SK-N-SH treated with all-trans-retinoic acid at 6 μM for 48 hours (cell line): ENCODE data around the gene ROM1.

Experiments used
- ATAC-seq: fragments of 200-7000 bp; cut with Tn5 transposase; 3 replicates; pipeline ENCODE4 v1.9.1; 2020; ENCODE audit warnings: mild to moderate bottlenecking, moderate library complexity
- ARNTL ChIP-seq: fragments of 450-650 bp; formaldehyde crosslinking; IDR thresholded peaks from 2 replicates; pipeline ENCODE4 v1.5.0; 2020; ENCODE audit warnings: low read depth, mild to moderate bottlenecking, moderate library complexity, borderline replicate concordance
- BACH2 ChIP-seq: fragments of 250-450 bp; sonication (Bioruptor Pico); IDR thresholded peaks from 2 replicates; pipeline ENCODE4 v1.9.0; 2021; ENCODE audit warnings: mild to moderate bottlenecking, borderline replicate concordance
- CREB5 ChIP-seq: fragments of 250-450 bp; sonication (Bioruptor Pico); IDR thresholded peaks from 2 replicates; pipeline ENCODE4 v1.5.1; 2020; ENCODE audit warnings: low read depth, mild to moderate bottlenecking, moderate library complexity
- CSDC2 ChIP-seq: fragments of 250-450 bp; sonication (Bioruptor Pico); IDR thresholded peaks from 2 replicates; pipeline ENCODE4 v1.5.0; 2020; ENCODE audit warnings: mild to moderate bottlenecking, moderate library complexity
- ESRRG ChIP-seq: fragments of 250-450 bp; sonication (Bioruptor Pico); IDR thresholded peaks from 2 replicates; pipeline ENCODE4 v1.6.1; 2021; ENCODE audit warnings: mild to moderate bottlenecking
- ISL1 ChIP-seq: fragments of 250-450 bp; sonication (Bioruptor Pico); IDR thresholded peaks from 2 replicates; pipeline ENCODE4 v2.1.2; 2022; ENCODE audit warnings: mild to moderate bottlenecking, moderate library complexity
- PPARA ChIP-seq: fragments of 250-450 bp; sonication (Bioruptor Pico); IDR thresholded peaks from 2 replicates; pipeline ENCODE4 v1.5.0; 2020; ENCODE audit warnings: mild to moderate bottlenecking, borderline replicate concordance
- RARB ChIP-seq: fragments of 250-450 bp; sonication (Bioruptor Pico); IDR thresholded peaks from 2 replicates; pipeline ENCODE4 v1.8.0; 2021; ENCODE audit warnings: mild to moderate bottlenecking, moderate library complexity
- SNAI2 ChIP-seq: fragments of 250-450 bp; sonication (Bioruptor Pico); IDR thresholded peaks from 2 replicates; pipeline ENCODE4 v1.5.0; 2020; ENCODE audit warnings: mild to moderate bottlenecking, moderate library complexity
- TCF4 ChIP-seq: fragments of 250-450 bp; sonication (Bioruptor Pico); IDR thresholded peaks from 2 replicates; pipeline ENCODE4 v1.8.0; 2021; ENCODE audit warnings: mild to moderate bottlenecking, moderate library complexity, borderline replicate concordance
- TOX ChIP-seq: fragments of 250-450 bp; sonication (Bioruptor Pico); IDR thresholded peaks from 2 replicates; pipeline ENCODE4 v1.8.0; 2021; ENCODE audit warnings: mild to moderate bottlenecking, moderate library complexity, borderline replicate concordance
- TSHZ2 ChIP-seq: fragments of 250-450 bp; sonication (Bioruptor Pico); IDR thresholded peaks from 2 replicates; pipeline ENCODE4 v1.5.0; 2020; ENCODE audit warnings: mild to moderate bottlenecking, moderate library complexity
- ZC3H10 ChIP-seq: fragments of 250-450 bp; sonication (Bioruptor Pico); IDR thresholded peaks from 2 replicates; pipeline ENCODE4 v1.5.1; 2021; ENCODE audit warnings: mild to moderate bottlenecking, moderate library complexity
- ZFP3 ChIP-seq: fragments of 250-450 bp; sonication (Bioruptor Pico); IDR thresholded peaks from 2 replicates; pipeline ENCODE4 v1.5.0; 2020; ENCODE audit warnings: mild to moderate bottlenecking, moderate library complexity
- ZFP30 ChIP-seq: fragments of 450-650 bp; formaldehyde crosslinking; IDR thresholded peaks from 2 replicates; pipeline ENCODE4 v1.5.0; 2022; ENCODE audit warnings: mild to moderate bottlenecking, moderate library complexity
- ZNF565 ChIP-seq: fragments of 450-650 bp; formaldehyde crosslinking; conservative IDR thresholded peaks from 2 replicates; pipeline ENCODE4 v1.5.0; 2020; ENCODE audit warnings: low read depth, mild to moderate bottlenecking, moderate library complexity
- ZNF70 ChIP-seq: fragments of 450-650 bp; formaldehyde crosslinking; IDR thresholded peaks from 2 replicates; pipeline ENCODE4 v1.5.0; 2020; ENCODE audit warnings: mild to moderate bottlenecking, moderate library complexity
- ZNF8 ChIP-seq: fragments of 450-650 bp; formaldehyde crosslinking; IDR thresholded peaks from 2 replicates; pipeline ENCODE4 v1.5.0; 2020; ENCODE audit warnings: mild to moderate bottlenecking, moderate library complexity
- TF ChIP-seq, protein P1 (sequence below): fragments of 250-450 bp; sonication (Bioruptor Pico); IDR thresholded peaks from 2 replicates; pipeline ENCODE4 v1.8.0; 2020; ENCODE audit warnings: mild to moderate bottlenecking, moderate library complexity, borderline replicate concordance
- TF ChIP-seq, protein P2 (sequence below): fragments of 250-450 bp; sonication (Bioruptor Pico); IDR thresholded peaks from 2 replicates; pipeline ENCODE4 v1.8.0; 2021; ENCODE audit warnings: low read depth, mild to moderate bottlenecking, moderate library complexity, borderline replicate concordance

Gene ROM1

GRCh38 chr11:62572431-62572830 is 40.6 kb upstream of the ROM1 start:
- TF ChIP-seq ZC3H10 (CRISPR knock-in tag) (no peak), ZNF70 (CRISPR knock-in tag) (no peak), TSHZ2 (CRISPR knock-in tag) (no peak), ZNF565 (CRISPR knock-in tag) (no peak), PPARA (CRISPR knock-in tag) (no peak), CSDC2 (CRISPR knock-in tag) (no peak), ZFP3 (CRISPR knock-in tag) (no peak), ZNF8 (no peak), TOX (no peak), BACH2 (CRISPR knock-in tag) (no peak), ARNTL (CRISPR knock-in tag) (no peak), ESRRG (CRISPR knock-in tag) (no peak), TCF4 (CRISPR knock-in tag) (no peak)
- TF ChIP-seq, protein P1, sequence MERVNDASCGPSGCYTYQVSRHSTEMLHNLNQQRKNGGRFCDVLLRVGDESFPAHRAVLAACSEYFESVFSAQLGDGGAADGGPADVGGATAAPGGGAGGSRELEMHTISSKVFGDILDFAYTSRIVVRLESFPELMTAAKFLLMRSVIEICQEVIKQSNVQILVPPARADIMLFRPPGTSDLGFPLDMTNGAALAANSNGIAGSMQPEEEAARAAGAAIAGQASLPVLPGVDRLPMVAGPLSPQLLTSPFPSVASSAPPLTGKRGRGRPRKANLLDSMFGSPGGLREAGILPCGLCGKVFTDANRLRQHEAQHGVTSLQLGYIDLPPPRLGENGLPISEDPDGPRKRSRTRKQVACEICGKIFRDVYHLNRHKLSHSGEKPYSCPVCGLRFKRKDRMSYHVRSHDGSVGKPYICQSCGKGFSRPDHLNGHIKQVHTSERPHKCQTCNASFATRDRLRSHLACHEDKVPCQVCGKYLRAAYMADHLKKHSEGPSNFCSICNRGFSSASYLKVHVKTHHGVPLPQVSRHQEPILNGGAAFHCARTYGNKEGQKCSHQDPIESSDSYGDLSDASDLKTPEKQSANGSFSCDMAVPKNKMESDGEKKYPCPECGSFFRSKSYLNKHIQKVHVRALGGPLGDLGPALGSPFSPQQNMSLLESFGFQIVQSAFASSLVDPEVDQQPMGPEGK (CRISPR knock-in tag): no peak
- TF ChIP-seq, protein P2, sequence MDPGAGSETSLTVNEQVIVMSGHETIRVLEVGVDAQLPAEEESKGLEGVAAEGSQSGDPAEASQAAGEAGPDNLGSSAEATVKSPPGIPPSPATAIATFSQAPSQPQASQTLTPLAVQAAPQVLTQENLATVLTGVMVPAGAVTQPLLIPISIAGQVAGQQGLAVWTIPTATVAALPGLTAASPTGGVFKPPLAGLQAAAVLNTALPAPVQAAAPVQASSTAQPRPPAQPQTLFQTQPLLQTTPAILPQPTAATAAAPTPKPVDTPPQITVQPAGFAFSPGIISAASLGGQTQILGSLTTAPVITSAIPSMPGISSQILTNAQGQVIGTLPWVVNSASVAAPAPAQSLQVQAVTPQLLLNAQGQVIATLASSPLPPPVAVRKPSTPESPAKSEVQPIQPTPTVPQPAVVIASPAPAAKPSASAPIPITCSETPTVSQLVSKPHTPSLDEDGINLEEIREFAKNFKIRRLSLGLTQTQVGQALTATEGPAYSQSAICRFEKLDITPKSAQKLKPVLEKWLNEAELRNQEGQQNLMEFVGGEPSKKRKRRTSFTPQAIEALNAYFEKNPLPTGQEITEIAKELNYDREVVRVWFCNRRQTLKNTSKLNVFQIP (CRISPR knock-in tag): no peak

GRCh38 chr11:62573006-62573591 is 40.0 kb upstream of the ROM1 start:
- TF ChIP-seq CSDC2 (CRISPR knock-in tag) (no peak), CREB5 (CRISPR knock-in tag) (no peak), ZNF8 (no peak), ZNF70 (CRISPR knock-in tag) (no peak), TSHZ2 (CRISPR knock-in tag) (no peak), TOX (no peak), ZFP3 (CRISPR knock-in tag) (no peak), ZFP30 (CRISPR knock-in tag) (no peak), ESRRG (CRISPR knock-in tag) (no peak), ZNF565 (CRISPR knock-in tag) (no peak), TCF4 (CRISPR knock-in tag) (no peak), SNAI2 (CRISPR knock-in tag) (no peak), ZC3H10 (CRISPR knock-in tag) (no peak), PPARA (CRISPR knock-in tag) (no peak), ISL1 (no peak), RARB (no peak)
- TF ChIP-seq, protein P1 (CRISPR knock-in tag): no peak
- TF ChIP-seq, protein P2 (CRISPR knock-in tag): no peak
- ATAC-seq: peak; percentile 46

More at GRCh38 chr11:62572431-62572830, 40.6 kb upstream of the ROM1 start:
- no peak for ATAC-seq
